Kidney epithelial cell (primary cell): Measurements from ENCODE around the gene ZBTB3. TPM values are rescaled to one million over a fixed set of nuclear protein-coding genes. Genes with fewer than 3 reads are reported as not detected.

Source experiments
- DNase-seq: peaks from one replicate; pipeline ENCODE4 v3.0.0-alpha.2; 2010; ENCODE audit warnings: low read depth
- H3K27me3 ChIP-seq: 2 replicates; pipeline ENCODE4 v1.6.0; 2011; ENCODE audit warnings: low read length; ENCODE audit not compliant: control insufficient read depth, insufficient read depth
- H3K36me3 ChIP-seq: 2 replicates; pipeline ENCODE4 v1.5.1; 2011; ENCODE audit warnings: low read length; ENCODE audit not compliant: control insufficient read depth, insufficient read depth
- H3K4me3 ChIP-seq: 2 replicates; pipeline ENCODE4 v1.5.1; 2011; ENCODE audit warnings: low read depth, mild to moderate bottlenecking, control low read depth, low read length
- total RNA-seq: library from RNA; depleted of rRNA; stranded (reverse); fragments of >200 nt; gene quantifications from 2 replicates; pipeline ENCODE4 v1.2.3, GENCODE V29; 2015
- TF ChIP-seq, protein P1 (sequence below): IDR thresholded peaks from 2 replicates; pipeline ENCODE4 v1.5.1; 2011; ENCODE audit warnings: mild to moderate bottlenecking, moderate library complexity, low read length, control low read depth, inconsistent platforms; ENCODE audit not compliant: insufficient read depth, poor library complexity, severe bottlenecking

The ZBTB3 gene
- total RNA-seq, 1 donor from 2014 or later = 17.3 TPM

DNA sequence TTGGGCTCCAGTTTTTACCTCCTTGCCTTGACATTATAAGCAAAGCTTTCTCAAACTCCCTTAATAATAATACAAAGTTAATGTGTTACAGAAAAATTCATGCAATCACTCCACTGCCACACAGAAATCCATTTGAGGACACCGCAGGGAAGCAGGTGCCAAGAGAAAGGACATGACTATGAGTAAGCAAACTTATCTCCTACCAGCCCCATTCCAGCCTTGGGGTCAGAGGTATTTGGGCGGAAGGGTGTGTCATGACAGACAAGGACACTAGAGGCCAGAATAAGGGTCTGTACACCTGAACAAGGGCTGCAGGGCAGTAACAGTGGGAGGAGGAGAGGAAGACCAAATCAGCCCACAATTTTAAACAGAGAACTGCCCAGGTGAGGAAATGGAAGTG is 40.6 kb downstream of the ZBTB3 start:
- TF ChIP-seq, protein P1, sequence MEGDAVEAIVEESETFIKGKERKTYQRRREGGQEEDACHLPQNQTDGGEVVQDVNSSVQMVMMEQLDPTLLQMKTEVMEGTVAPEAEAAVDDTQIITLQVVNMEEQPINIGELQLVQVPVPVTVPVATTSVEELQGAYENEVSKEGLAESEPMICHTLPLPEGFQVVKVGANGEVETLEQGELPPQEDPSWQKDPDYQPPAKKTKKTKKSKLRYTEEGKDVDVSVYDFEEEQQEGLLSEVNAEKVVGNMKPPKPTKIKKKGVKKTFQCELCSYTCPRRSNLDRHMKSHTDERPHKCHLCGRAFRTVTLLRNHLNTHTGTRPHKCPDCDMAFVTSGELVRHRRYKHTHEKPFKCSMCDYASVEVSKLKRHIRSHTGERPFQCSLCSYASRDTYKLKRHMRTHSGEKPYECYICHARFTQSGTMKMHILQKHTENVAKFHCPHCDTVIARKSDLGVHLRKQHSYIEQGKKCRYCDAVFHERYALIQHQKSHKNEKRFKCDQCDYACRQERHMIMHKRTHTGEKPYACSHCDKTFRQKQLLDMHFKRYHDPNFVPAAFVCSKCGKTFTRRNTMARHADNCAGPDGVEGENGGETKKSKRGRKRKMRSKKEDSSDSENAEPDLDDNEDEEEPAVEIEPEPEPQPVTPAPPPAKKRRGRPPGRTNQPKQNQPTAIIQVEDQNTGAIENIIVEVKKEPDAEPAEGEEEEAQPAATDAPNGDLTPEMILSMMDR = no peak
- H3K36me3 ChIP-seq = peaks cover 4% of the 10 kb centered on the region
- no peak overlapping the region for H3K4me3 ChIP-seq
- no peak for DNase-seq
- H3K27me3 ChIP-seq = no peaks in the 10 kb centered on the region

DNA sequence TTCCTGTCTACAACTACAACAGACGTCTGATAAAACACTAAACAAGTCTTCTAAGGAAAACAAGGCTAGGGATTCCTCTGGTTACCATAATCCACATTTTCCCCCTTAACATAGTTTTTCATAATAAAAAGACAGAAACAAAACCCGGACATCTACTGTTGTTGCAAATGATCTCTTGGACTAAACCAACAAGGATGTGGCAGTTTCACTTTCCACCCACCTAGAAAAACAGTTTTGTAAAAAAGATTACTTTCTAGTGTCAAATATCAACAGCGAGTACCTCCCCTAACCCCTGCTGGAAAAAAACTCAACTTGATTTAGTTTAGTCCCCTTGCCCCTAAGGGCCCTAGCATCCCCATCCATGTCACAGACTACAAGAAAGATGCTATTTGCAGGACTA is 41.1 kb downstream of the ZBTB3 start:
- no peak for DNase-seq
- no peak overlapping the region for H3K4me3 ChIP-seq
- H3K27me3 ChIP-seq = no peaks in the 10 kb centered on the region
- peaks cover 4% of the 10 kb centered on the region for H3K36me3 ChIP-seq
- TF ChIP-seq, protein P1 = no peak

DNA sequence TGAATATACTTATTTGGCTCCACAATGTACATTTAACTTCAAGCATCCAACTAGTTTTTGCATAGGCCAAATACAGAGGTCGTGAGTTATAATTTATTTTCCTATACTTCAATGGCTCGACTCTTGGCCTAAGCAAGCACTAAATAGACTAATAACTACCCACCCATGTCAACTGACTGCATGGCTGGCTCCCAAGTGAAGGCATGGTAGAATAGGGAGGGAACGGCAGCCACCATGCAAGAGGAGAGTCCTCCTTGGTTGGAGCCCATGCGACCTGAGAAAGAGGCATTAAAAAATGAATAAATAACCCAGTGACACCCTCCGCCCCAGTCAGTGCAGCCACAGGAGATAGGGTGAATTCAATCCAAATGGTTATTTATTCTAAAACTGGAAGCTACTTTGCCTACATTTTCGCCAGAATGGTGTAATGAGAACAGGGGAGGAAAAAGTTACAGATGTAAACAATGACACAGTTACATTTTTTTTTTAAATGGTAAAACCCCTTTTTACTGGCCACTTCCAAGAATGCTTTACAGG is 41.6 kb downstream of the ZBTB3 start:
- no peak overlapping the region for H3K4me3 ChIP-seq
- TF ChIP-seq, protein P1 = no peak
- peaks cover 4% of the 10 kb centered on the region for H3K36me3 ChIP-seq
- no peaks in the 10 kb centered on the region for H3K27me3 ChIP-seq
- DNase-seq = no peak

DNA sequence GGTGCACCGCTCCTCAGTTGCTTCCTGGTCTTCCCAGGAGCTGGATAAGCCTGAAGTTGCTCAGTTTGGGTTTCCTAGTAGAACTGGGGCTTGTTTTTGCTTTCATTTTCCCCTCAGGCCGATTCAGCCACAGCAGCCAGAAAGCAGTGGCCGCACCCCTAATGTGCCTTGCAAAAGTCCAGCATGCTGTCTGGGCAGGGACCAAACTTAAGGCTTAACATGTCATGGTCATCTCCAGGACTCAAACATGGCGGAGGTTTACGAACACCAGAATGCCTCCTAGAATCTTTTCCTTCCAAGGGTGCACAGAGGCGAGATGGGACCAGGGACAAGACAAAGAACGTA is 44.0 kb downstream of the ZBTB3 start:
- TF ChIP-seq, protein P1 = no peak
- DNase-seq = no peak
- peak overlapping the region; percentile 35 for H3K4me3 ChIP-seq
- H3K36me3 ChIP-seq = peaks cover 4% of the 10 kb centered on the region
- no peaks in the 10 kb centered on the region for H3K27me3 ChIP-seq

DNA sequence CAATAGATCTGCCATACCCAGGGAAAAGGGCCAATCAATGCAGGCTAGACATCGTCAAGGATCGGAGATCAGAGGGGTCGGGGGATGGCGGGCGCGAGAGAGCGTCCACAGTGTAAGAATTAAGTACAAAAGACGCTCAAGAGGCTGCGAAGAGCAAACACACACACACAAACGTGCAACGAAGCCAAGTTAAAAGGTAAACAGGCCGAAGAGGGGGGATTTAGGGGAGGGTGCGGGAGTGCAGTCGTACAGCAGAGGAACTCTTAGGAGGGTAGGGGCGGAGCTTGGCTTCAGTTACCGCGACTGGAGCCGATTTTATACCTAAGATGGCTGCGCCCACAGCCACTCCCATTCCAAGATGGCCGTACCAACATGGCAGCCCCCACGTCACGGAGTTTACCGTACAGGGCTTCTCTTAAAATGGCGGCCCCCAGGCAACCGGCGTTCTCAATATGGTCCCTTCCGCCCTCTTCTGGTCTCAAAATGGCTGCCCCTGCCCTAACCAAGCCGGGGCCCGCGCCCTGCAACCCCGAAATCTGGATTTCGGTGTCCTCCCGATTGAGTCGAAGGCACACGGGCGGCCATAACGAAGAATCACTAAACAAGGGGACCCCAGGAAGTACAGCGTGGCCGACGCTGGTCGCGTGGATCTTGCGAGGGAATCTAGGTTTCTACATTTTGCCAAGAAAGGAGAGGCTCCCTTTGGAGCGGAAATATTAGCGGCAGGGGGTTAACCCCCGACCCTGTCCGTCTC is 44.5 kb downstream of the ZBTB3 start:
- TF ChIP-seq, protein P1 = no peak
- DNase-seq = peak; percentile 86
- H3K4me3 ChIP-seq = peak overlapping the region; percentile 44
- H3K27me3 ChIP-seq = no peaks in the 10 kb centered on the region
- peaks cover 2% of the 10 kb centered on the region for H3K36me3 ChIP-seq

DNA sequence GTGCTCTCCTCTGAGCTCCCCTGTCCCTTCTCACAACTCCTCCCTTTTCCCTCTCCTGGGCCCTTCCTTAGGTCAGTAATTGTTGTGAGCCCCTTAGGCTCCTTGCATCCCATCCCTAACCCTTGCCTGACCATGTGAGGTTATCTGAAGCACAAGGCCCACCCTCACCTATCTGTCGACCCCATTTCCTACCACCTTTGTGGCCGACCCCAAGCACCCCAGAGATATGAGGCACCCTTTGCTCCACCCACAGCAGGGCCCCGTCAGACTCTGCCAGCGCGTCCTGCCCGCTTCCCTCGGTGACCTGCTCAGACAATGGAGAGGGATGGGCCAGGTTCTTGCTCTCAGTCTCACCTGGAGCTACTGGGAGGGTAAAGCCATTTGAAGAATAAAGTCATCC is 45.2 kb downstream of the ZBTB3 start:
- no peak for DNase-seq
- Histone ChIP-seq H3K4me3 (peak overlapping the region; percentile 44), H3K27me3 (no peaks in the 10 kb centered on the region), H3K36me3 (peaks cover 2% of the 10 kb centered on the region)
- TF ChIP-seq, protein P1 = no peak
